OCI-LY1 (cell line): Measurements from ENCODE around the gene GRK1.

ENCODE experiments used
- EZH2 ChIP-seq: fragments of 200-600 bp; sonication (generic), shearing (Covaris generic); IDR thresholded peaks from 2 replicates; pipeline ENCODE4 v1.8.0; 2017; ENCODE audit warnings: borderline replicate concordance, mixed run types, mild to moderate bottlenecking, antibody characterized with exemption, low read length, moderate library complexity, mixed read lengths
- TF ChIP-seq, protein P1 (sequence below): fragments of 200-600 bp; sonication (generic), shearing (Covaris generic); IDR thresholded peaks from 2 replicates; pipeline ENCODE4 v1.5.1; 2017; ENCODE audit warnings: mild to moderate bottlenecking, antibody characterized with exemption, low read length, moderate library complexity, mixed read lengths

DNA sequence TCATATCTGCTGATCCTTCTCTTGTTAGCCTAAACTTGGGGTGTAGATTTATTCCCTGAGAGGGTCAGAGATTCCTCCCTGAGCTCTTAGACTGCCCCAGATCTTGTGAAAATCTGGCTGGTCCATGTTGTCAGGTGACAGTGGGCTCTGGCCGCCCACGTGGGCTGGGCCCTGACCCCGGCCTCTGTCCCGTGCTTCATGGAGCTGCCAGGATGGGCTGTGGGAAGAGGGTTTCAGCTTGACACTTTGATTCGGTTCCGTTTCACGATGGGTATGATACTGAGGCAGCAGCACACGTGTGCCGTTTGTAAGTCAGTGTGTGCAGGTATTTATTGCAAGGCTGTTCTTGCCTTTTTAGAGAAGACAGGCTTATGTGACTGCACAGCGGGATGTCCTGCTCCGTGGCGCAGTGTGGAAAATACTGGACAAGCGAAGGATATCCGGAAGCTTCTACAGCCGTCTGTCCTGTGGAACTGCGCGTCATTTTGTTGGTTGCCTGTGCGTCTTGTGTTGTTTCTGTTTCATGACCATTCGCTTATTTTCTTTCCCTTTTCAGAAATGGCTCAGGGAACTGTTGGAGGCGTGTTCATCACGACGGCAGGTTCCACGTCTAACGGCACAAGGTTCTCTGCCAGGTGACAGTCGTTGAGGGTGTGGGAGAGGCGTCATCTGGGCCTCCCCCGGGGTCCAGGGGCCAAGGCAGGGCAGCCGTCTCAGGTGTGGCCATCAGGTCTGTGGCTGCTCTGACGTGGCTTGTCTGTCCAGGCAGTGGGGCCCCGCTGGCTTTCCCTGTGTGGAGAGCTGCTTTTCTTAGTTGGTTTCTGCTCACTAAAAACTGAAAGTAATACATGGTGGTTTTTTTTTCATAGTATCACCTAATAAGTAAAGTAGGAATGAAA is 29.5 kb upstream of the GRK1 start:
- TF ChIP-seq, protein P1, sequence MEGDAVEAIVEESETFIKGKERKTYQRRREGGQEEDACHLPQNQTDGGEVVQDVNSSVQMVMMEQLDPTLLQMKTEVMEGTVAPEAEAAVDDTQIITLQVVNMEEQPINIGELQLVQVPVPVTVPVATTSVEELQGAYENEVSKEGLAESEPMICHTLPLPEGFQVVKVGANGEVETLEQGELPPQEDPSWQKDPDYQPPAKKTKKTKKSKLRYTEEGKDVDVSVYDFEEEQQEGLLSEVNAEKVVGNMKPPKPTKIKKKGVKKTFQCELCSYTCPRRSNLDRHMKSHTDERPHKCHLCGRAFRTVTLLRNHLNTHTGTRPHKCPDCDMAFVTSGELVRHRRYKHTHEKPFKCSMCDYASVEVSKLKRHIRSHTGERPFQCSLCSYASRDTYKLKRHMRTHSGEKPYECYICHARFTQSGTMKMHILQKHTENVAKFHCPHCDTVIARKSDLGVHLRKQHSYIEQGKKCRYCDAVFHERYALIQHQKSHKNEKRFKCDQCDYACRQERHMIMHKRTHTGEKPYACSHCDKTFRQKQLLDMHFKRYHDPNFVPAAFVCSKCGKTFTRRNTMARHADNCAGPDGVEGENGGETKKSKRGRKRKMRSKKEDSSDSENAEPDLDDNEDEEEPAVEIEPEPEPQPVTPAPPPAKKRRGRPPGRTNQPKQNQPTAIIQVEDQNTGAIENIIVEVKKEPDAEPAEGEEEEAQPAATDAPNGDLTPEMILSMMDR, result no peak
- no peak for TF ChIP-seq EZH2
